Effector memory CD8-positive, alpha-beta T cell (primary cell): ENCODE results near the gene NKX6-2.
"Not testable (repeated sequence)": the region's sequence is repeated elsewhere in the genome, so short reads cannot be mapped to it uniquely, and the experiment has no call there.

Experiments used
- ATAC-seq: fragments of 150-1000 bp; cut with Tn5 transposase; replicated peaks from 2 replicates; pipeline ENCODE4 v1.10.0; 2021; ENCODE audit warnings: mild to moderate bottlenecking, moderate library complexity
- DNase-seq, 3 experiments: peaks; one replicate each; pipeline ENCODE4 v3.0.0; 2021
- H3K27ac Mint-ChIP-seq, 2 donors: one replicate each; pipeline ENCODE4 v1.8.0; 2022; ENCODE audit warnings: mild to moderate bottlenecking in 2 of 2, mixed read lengths in 2 of 2, moderate library complexity in 2 of 2
- H3K27me3 Mint-ChIP-seq, 2 donors: one replicate each; pipeline ENCODE4 v1.8.0; 2022; ENCODE audit warnings: mixed read lengths in 2 of 2
- H3K36me3 Mint-ChIP-seq: one replicate; pipeline ENCODE4 v1.8.0; 2022; ENCODE audit warnings: mild to moderate bottlenecking, moderate library complexity, mixed read lengths; ENCODE audit not compliant: insufficient read depth
- H3K4me1 Mint-ChIP-seq, 2 donors: one replicate each; pipeline ENCODE4 v1.8.0; 2022; ENCODE audit warnings: low read depth in 2 of 2, mixed read lengths in 2 of 2
- H3K4me3 Mint-ChIP-seq, 2 donors: one replicate each; pipeline ENCODE4 v1.8.0; 2022; ENCODE audit warnings: mild to moderate bottlenecking in 2 of 2, mixed read lengths in 2 of 2, moderate library complexity in 2 of 2
- H3K9me3 Mint-ChIP-seq, 2 donors: one replicate each; pipeline ENCODE4 v1.8.0; 2022; ENCODE audit warnings: mixed read lengths in 2 of 2

The NKX6-2 gene

DNA sequence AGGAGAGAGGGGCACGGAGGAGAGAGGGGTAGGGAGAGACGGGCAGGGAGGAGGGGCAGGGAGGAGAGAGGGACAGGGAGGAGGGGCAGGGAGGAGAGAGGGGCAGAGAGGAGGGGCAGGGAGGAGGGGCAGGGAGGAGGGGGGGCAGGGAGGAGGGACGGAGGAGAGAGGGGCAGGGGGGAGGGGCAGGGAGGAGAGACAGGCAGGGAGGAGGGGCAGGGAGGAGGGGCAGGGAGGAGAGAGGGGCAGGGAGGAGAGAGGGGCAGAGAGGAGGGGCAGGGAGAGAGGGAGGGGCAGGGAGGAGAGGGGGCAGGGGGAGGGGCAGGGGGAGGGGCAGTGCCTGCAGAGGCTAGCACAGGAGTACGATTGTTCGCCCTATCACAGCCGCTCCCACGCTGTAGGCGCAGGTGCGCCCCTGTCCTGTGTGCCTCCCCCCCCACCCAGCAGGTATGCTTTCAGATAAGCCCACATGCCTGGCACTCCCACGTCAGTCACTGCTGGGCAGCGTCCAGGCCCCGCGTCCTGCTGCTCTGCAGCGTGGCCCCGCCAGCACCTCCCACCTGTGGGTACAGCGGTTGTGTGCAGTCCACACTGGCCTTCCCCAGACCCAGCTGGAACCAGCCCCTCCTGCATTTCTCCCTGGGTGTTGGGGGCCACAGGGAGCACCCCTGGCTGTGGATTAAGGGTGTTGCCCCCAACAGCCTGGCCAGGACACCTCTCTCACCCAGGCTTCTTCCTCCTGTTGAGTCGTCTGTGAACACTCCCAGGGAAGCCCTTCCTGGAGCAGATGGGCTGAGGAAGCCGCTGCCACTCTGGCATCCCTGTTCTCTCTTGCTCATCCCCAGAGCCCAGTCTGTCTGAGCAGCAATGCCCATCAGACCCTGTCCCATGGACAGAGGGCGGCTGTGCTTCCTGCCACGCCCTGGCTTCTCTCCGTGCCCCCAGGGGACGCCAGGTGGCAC lies 10.8 kb downstream of the NKX6-2 start:
- Mint-ChIP-seq H3K27me3 (no peaks in the 10 kb centered on the region), H3K4me3 (no peak overlapping the region), H3K27ac (no peak overlapping the region), H3K9me3 (no peaks in the 10 kb centered on the region), H3K36me3 (peaks cover 7% of the 10 kb centered on the region), H3K4me1 (no peaks in the 10 kb centered on the region)
- ATAC-seq (no peak), DNase-seq (no peak)

GRCh38 chr10:132774181-132774901 lies 11.6 kb downstream of the NKX6-2 start:
- no peak overlapping the region for H3K27ac Mint-ChIP-seq
- ATAC-seq, result no peak

GRCh38 chr10:132772816-132773215 lies 13.1 kb downstream of the NKX6-2 start:
- H3K27me3 Mint-ChIP-seq, H3K27ac Mint-ChIP-seq, DNase-seq, ATAC-seq, H3K36me3 Mint-ChIP-seq, H3K9me3 Mint-ChIP-seq, H3K4me3 Mint-ChIP-seq, H3K4me1 Mint-ChIP-seq: not testable (repeated sequence)

More at GRCh38 chr10:132774181-132774901, 11.6 kb downstream of the NKX6-2 start:
- H3K27me3 Mint-ChIP-seq, result no peaks in the 10 kb centered on the region
- no peak overlapping the region for H3K4me3 Mint-ChIP-seq
- H3K9me3 Mint-ChIP-seq, result no peaks in the 10 kb centered on the region
- no peaks in the 10 kb centered on the region for H3K4me1 Mint-ChIP-seq
- H3K36me3 Mint-ChIP-seq, result peaks cover 4% of the 10 kb centered on the region
- no peak for DNase-seq

- Mint-ChIP-seq H3K4me1 (no peaks in the 10 kb centered on the region), H3K27me3 (no peaks in the 10 kb centered on the region), H3K4me3 (no peak overlapping the region), H3K27ac (no peak overlapping the region), H3K9me3 (no peaks in the 10 kb centered on the region), H3K36me3 (peaks cover 10% of the 10 kb centered on the region)
- DNase-seq, result no peak
- ATAC-seq, result no peak
These were observed 15.6 kb downstream of the NKX6-2 start for GRCh38 chr10:132770061-132771021.

DNA sequence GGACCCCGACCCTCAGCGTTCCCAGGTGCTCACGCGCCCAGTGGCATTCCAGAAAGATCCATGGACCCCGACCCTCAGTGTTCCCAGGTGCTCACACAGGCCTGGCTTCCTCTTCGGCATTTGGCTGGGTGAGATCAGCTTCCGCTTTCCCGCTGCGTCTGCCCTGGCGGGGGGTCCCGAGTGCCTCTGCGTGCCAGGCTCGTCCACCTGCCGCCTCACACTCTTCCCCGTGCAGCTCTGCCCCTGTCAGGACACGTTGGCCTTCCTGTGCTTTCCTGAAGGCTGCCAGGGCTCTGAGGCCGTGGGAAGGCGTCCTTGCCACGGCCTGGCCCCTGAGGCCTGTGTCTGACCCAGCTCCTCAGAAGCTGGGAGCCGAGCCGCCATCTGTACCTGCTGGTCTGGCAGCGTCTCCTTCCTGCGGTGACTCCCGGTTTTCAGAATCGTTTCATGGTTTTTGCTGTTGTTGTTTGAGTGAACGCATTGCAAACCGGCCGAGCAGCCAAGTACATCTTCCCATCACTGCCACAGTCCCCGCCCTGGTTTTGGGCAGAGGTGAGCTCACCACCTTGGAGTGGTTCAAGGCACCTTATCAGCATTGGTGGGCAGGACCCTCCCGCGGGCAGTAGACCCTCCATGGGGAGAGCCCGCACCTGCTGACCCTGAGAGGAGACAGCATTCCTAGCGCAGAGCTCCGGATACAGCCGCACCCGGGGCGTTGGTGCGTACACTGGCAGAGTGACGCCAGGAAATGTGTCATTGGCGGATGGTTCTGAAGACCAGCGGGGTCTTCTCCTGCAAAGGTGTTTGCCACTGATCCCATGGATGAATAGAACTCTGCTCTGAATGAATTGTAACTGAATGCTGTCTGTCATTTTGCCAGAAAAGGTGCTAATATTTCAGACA lies 17.4 kb downstream of the NKX6-2 start:
- H3K9me3 Mint-ChIP-seq, result no peaks in the 10 kb centered on the region
- ATAC-seq, result no peak
- H3K27ac Mint-ChIP-seq, result no peak overlapping the region
- H3K36me3 Mint-ChIP-seq, result peaks cover 8% of the 10 kb centered on the region
- DNase-seq, result no peak
- H3K4me1 Mint-ChIP-seq, result peaks cover 0 to 4% of the 10 kb centered on the region in 2 donors
- no peaks in the 10 kb centered on the region for H3K27me3 Mint-ChIP-seq
- H3K4me3 Mint-ChIP-seq, result no peak overlapping the region

DNA sequence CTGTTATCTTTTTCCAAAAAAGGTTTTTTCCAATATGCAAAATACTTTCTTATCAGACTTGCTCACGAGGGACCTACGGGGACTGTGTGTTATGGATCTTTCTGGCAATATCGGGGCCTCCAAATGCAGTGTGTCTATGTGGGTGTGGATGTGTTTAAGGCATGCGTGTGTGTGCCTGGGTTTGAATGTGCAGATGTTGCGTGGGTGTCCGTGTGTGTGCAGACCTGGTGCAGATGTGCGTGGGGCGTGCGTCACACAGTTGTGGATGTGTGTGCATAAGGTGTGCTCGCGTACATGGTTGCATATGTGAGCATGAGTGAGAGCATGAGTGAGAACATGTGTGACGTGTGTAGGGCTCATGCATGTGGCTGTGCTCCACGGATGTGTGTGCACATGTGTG lies 19.7 kb downstream of the NKX6-2 start:
- H3K4me3 Mint-ChIP-seq, result no peak overlapping the region
- ATAC-seq (no peak), DNase-seq (no peak)
- no peaks in the 10 kb centered on the region for H3K27me3 Mint-ChIP-seq
- peaks cover 3 to 4% of the 10 kb centered on the region in 2 donors for H3K4me1 Mint-ChIP-seq
- peaks cover 7% of the 10 kb centered on the region for H3K36me3 Mint-ChIP-seq
- no peaks in the 10 kb centered on the region for H3K9me3 Mint-ChIP-seq
- peak overlapping the region in 1 of 2 donors; percentile 21 for H3K27ac Mint-ChIP-seq

- no peaks in the 10 kb centered on the region for H3K27me3 Mint-ChIP-seq
- H3K27ac Mint-ChIP-seq, result no peak overlapping the region
- no peaks in the 10 kb centered on the region for H3K9me3 Mint-ChIP-seq
- ATAC-seq (no peak), DNase-seq (no peak)
- H3K4me1 Mint-ChIP-seq, result peaks cover 3 to 4% of the 10 kb centered on the region in 2 donors
- no peak overlapping the region for H3K4me3 Mint-ChIP-seq
- H3K36me3 Mint-ChIP-seq, result peaks cover 9% of the 10 kb centered on the region
These were observed 20.5 kb downstream of the NKX6-2 start for GRCh38 chr10:132765435-132765834.

DNA sequence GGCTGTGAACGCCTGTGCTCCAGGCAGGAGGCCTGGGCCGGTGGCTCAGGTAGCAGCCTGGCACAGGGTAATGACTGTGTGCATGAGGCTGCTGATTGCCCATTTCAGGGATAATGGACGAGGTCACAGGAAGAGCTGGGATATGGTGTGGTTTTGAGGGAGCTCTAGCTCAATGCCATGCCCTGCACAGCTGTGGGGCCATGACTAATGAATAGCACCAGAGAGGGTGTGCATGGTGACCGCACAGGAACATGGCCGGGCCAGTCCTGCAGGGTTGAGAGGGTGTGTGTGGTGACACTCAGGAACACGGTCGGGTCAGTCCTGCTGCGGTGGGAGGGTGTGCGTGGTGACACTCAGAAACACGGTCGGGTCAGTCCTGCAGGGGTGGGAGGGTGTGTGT lies 21.8 kb downstream of the NKX6-2 start:
- H3K27me3 Mint-ChIP-seq, result no peaks in the 10 kb centered on the region
- H3K36me3 Mint-ChIP-seq, result peaks cover 9% of the 10 kb centered on the region
- no peak overlapping the region for H3K27ac Mint-ChIP-seq
- no peak overlapping the region for H3K4me3 Mint-ChIP-seq
- no peaks in the 10 kb centered on the region for H3K9me3 Mint-ChIP-seq
- no peak for ATAC-seq
- peaks cover 3 to 4% of the 10 kb centered on the region in 2 donors for H3K4me1 Mint-ChIP-seq
- DNase-seq, result no peak

DNA sequence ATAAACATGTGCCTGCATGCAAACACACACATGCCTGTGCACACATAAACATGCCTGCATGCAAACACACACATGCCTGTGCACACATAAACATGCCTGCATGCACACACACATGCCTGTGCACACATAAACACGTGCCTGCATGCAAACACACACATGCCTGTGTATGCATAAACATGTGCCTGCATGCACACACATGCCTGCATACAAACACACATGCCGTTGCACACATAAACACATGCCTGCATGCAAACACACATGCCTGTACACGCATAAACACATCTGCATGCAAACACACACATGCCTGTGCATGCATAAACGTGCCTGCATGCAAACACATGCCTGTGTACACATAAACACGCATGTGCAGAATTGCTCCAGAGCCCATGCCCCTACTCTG lies 22.4 kb downstream of the NKX6-2 start:
- Mint-ChIP-seq H3K27me3 (no peaks in the 10 kb centered on the region), H3K4me1 (peaks cover 3 to 4% of the 10 kb centered on the region in 2 donors), H3K27ac (no peak overlapping the region), H3K36me3 (peaks cover 9% of the 10 kb centered on the region), H3K4me3 (no peak overlapping the region), H3K9me3 (no peaks in the 10 kb centered on the region)
- ATAC-seq (no peak), DNase-seq (no peak)

DNA sequence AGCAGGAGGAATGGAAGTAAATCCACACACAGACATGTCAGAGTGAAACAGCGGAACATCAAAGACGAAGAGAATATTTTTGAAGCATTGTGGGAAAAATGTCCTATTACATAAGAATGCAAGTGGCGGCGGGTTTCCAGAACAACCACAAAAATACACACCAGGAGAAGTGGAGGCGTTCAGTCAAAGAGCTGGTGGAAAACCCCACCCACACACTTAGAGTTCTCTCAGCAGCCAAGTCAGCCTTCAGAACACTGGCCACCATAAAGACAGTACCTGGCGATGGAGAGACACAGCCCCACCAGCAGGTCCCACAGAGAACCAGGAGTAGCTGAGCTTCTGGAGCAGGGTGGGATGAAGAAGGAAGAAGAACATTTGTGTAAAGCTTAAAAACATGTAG lies 23.7 kb downstream of the NKX6-2 start:
- DNase-seq (no peak), ATAC-seq (no peak)
- Mint-ChIP-seq H3K9me3 (no peaks in the 10 kb centered on the region), H3K36me3 (peaks cover 9% of the 10 kb centered on the region), H3K27me3 (no peaks in the 10 kb centered on the region), H3K27ac (no peak overlapping the region), H3K4me1 (peaks cover 3 to 4% of the 10 kb centered on the region in 2 donors), H3K4me3 (no peak overlapping the region)

- ATAC-seq, result no peak
- H3K27me3 Mint-ChIP-seq, result no peaks in the 10 kb centered on the region
- no peak for DNase-seq
- no peak overlapping the region for H3K4me3 Mint-ChIP-seq
- H3K36me3 Mint-ChIP-seq, result peaks cover 8% of the 10 kb centered on the region
- no peak overlapping the region for H3K27ac Mint-ChIP-seq
- no peaks in the 10 kb centered on the region for H3K9me3 Mint-ChIP-seq
- peaks cover 3 to 4% of the 10 kb centered on the region in 2 donors for H3K4me1 Mint-ChIP-seq
These were observed 24.4 kb downstream of the NKX6-2 start for GRCh38 chr10:132761395-132762060.

DNA sequence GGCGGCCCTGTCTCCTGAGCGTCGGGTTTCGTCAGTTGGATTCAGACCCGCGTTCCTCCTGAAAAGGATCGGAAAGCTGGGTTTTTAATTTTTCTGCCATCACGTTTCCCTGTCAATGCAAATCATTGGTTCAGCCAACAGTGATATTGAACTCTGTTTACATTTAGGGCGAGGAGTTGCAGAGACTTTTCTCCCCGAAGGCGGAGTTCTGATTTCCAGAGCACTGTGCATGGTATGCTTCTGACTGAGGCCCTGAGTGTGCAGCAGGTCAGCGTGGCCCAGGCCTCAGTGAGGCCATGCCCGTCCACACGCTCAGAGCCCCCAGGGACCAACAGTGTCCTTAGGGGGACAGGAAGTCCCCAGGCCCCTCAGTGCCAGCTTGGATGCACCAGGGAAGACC lies 27.1 kb downstream of the NKX6-2 start:
- Mint-ChIP-seq H3K9me3 (no peaks in the 10 kb centered on the region), H3K27me3 (no peaks in the 10 kb centered on the region), H3K27ac (no peak overlapping the region), H3K36me3 (peaks cover 6% of the 10 kb centered on the region), H3K4me1 (peaks cover 0 to 3% of the 10 kb centered on the region in 2 donors), H3K4me3 (no peak overlapping the region)
- DNase-seq (no peak), ATAC-seq (no peak)
